PC-3 (cell line): Measurements from ENCODE around the gene CCDC82. TPM values are rescaled to one million over a fixed set of nuclear protein-coding genes. Genes with fewer than 3 reads are reported as not detected.
A peak's percentile ranks its signal among the peaks of the same experiment; 100 is the strongest.

Source experiments
- ATAC-seq: fragments of 200-7000 bp; cut with Tn5 transposase; 2 replicates; pipeline ENCODE4 v1.9.1; 2020; ENCODE audit warnings: mild to moderate bottlenecking, moderate library complexity
- BruUV-seq: library from RNA; stranded (reverse); fragments of 400-500 nt; replicated peaks from 2 replicates; lab custom pipeline; 2021; lab: Mats Ljungman, UMichigan
- CTCF ChIA-PET: fragments of 300-600 bp; sonication (Branson Sonifier 250); formaldehyde crosslinking; loops from one replicate; lab custom pipeline; 2022; ENCODE audit warnings: antibody characterized with exemption; lab: Charles Lee
- POLR2A ChIA-PET: fragments of 300-600 bp; sonication (Branson Sonifier 250); formaldehyde crosslinking; loops from one replicate; lab custom pipeline; 2022; ENCODE audit warnings: antibody characterized with exemption; ENCODE audit not compliant: unreplicated experiment; lab: Charles Lee
- DNase-seq: peaks from one replicate; pipeline ENCODE4 v3.0.0-alpha.2; 2015
- H2AFZ ChIP-seq: fragments of 300-600 bp; sonication (generic); 2 replicates; pipeline ENCODE4 v1.6.0; 2016; ENCODE audit warnings: antibody characterized with exemption, low read length
- H3F3A ChIP-seq: fragments of 300-600 bp; sonication (generic); one replicate; pipeline ENCODE4 v1.6.0; 2017; ENCODE audit warnings: antibody characterized with exemption, low read length, control low read depth, mild to moderate bottlenecking; ENCODE audit not compliant: unreplicated experiment
- H3K27ac ChIP-seq: fragments of 300-600 bp; sonication (generic); 2 replicates; pipeline ENCODE4 v1.5.1; 2016; ENCODE audit warnings: mild to moderate bottlenecking, low read length
- H3K27me3 ChIP-seq: fragments of 300-600 bp; sonication (generic); 2 replicates; pipeline ENCODE4 v1.6.1; 2016; ENCODE audit warnings: low read length, mixed read lengths
- H3K36me3 ChIP-seq: fragments of 300-600 bp; sonication (generic); 2 replicates; pipeline ENCODE4 v1.6.1; 2016; ENCODE audit warnings: low read depth, mixed run types, low read length, mixed read lengths
- H3K4me1 ChIP-seq: fragments of 300-600 bp; sonication (generic); 2 replicates; pipeline ENCODE4 v1.5.1; 2016; ENCODE audit warnings: low read length; ENCODE audit not compliant: insufficient read depth
- H3K4me2 ChIP-seq: fragments of 300-600 bp; sonication (generic); 2 replicates; pipeline ENCODE4 v1.6.0; 2016; ENCODE audit warnings: low read length
- H3K4me3 ChIP-seq: fragments of 300-600 bp; sonication (generic); 2 replicates; pipeline ENCODE4 v1.5.1; 2016; ENCODE audit warnings: mild to moderate bottlenecking, low read length, mixed read lengths
- H3K79me2 ChIP-seq: fragments of 300-600 bp; sonication (generic); 2 replicates; pipeline ENCODE4 v1.6.1; 2017; ENCODE audit warnings: low read length, mixed read lengths
- H3K9ac ChIP-seq: fragments of 300-600 bp; sonication (generic); 2 replicates; pipeline ENCODE4 v1.6.0; 2016; ENCODE audit warnings: mild to moderate bottlenecking, low read length
- H3K9me2 ChIP-seq: fragments of 300-600 bp; sonication (generic); replicated peaks from 2 replicates; pipeline ENCODE4 v1.6.1; 2016; ENCODE audit warnings: mixed run types, low read length, mixed read lengths
- H3K9me3 ChIP-seq: fragments of 300-600 bp; sonication (generic); 2 replicates; pipeline ENCODE4 v1.6.1; 2016; ENCODE audit warnings: low read length, mixed read lengths
- H4K20me1 ChIP-seq: fragments of 300-600 bp; sonication (generic); 2 replicates; pipeline ENCODE4 v1.6.1; 2016; ENCODE audit warnings: low read length, mixed read lengths
- EZH2 ChIP-seq: fragments of 300-600 bp; sonication (generic); IDR thresholded peaks from one replicate; pipeline ENCODE4 v1.6.1; 2017; ENCODE audit warnings: antibody characterized with exemption, mild to moderate bottlenecking, low read length; ENCODE audit not compliant: unreplicated experiment
- EZH2phosphoT487 ChIP-seq: fragments of 300-600 bp; sonication (generic); IDR thresholded peaks from 2 replicates; pipeline ENCODE4 v1.6.1; 2018; ENCODE audit warnings: mild to moderate bottlenecking, antibody characterized with exemption, low read length, borderline replicate concordance
- intact Hi-C: fragments of 100-400 bp; cut with micrococcal nuclease; formaldehyde crosslinking; loops from 2 replicates; pipeline ENCODE4 v1.9.0; 2023
- total RNA-seq: library from RNA; depleted of rRNA; stranded (reverse); fragments of >200 nt; gene quantifications from 2 replicates; pipeline ENCODE4 v1.2.3, GENCODE V29; 2014
- TF ChIP-seq, protein P1 (sequence below): fragments of 300-600 bp; sonication (generic); conservative IDR thresholded peaks from 2 replicates; pipeline ENCODE4 v1.5.1; 2017; ENCODE audit warnings: antibody characterized with exemption, low read depth, mild to moderate bottlenecking, low read length

The CCDC82 gene
- total RNA-seq, 1 experiment from 2014 or later: 13.5 TPM

- no TSS peak for BruUV-seq
- H3K27me3 ChIP-seq: no peaks in the 10 kb centered on the region
- no peak for TF ChIP-seq EZH2
- TF ChIP-seq, protein P1, sequence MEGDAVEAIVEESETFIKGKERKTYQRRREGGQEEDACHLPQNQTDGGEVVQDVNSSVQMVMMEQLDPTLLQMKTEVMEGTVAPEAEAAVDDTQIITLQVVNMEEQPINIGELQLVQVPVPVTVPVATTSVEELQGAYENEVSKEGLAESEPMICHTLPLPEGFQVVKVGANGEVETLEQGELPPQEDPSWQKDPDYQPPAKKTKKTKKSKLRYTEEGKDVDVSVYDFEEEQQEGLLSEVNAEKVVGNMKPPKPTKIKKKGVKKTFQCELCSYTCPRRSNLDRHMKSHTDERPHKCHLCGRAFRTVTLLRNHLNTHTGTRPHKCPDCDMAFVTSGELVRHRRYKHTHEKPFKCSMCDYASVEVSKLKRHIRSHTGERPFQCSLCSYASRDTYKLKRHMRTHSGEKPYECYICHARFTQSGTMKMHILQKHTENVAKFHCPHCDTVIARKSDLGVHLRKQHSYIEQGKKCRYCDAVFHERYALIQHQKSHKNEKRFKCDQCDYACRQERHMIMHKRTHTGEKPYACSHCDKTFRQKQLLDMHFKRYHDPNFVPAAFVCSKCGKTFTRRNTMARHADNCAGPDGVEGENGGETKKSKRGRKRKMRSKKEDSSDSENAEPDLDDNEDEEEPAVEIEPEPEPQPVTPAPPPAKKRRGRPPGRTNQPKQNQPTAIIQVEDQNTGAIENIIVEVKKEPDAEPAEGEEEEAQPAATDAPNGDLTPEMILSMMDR: no peak
- TF ChIP-seq EZH2phosphoT487: no peak
- ChIA-PET CTCF (interaction anchor here (2.0 kb wide), 1 partner anchor 30 kb away, joined by 9 read pairs; the partner anchor contains the start of gene MAML2), POLR2A (interaction anchor here (0.6 kb wide), 1 partner anchor 200 kb away, joined by 13 read pairs; no protein-coding TSS in a partner anchor)
- no peaks in the 10 kb centered on the region for H3K36me3 ChIP-seq
- peak overlapping the region; percentile 82 for H3K27ac ChIP-seq
- ATAC-seq (no peak), DNase-seq (no peak)
- H3K4me2 ChIP-seq: peak overlapping the region; percentile 67; the same call in 1 of the 2 replicates
- intact Hi-C loops: loop anchor here (5.0 kb wide), 1 partner anchor 51 kb away; no protein-coding TSS in a partner anchor
- H3K9ac ChIP-seq: no peak overlapping the region
- H3K4me3 ChIP-seq: no peak overlapping the region
- no peaks in the 10 kb centered on the region for H3K9me2 ChIP-seq
- no peaks in the 10 kb centered on the region for H3K9me3 ChIP-seq
- no peak overlapping the region for H2AFZ ChIP-seq
- peaks cover 79% of the 10 kb centered on the region for H3K4me1 ChIP-seq
- H3K79me2 ChIP-seq: peaks cover 67% of the 10 kb centered on the region
- H3F3A ChIP-seq: peaks cover 8% of the 10 kb centered on the region
- no peaks in the 10 kb centered on the region for H4K20me1 ChIP-seq
These were observed 76.5 kb downstream of the CCDC82 start for GRCh38 chr11:96313163-96313562.

DNA sequence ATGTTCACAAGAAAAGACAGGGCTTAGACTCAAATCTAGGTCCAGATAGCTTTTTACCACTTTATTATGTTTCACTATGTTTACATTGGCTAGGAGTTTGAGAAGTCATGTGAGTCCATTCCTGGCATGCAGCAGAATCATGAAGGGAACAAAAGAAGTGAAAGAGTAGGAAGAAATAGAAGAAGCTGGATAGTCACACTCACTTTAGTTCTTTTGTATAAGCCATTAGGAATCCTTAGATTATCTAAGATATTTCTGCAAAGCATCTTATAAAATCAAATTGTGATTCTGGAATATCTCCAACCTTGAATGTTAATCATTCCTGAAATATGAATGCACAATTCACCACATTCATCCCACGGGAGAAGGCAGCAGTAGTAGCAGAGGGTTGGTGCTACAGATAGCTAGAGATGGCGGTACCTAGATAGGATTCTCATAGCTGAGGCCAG is 78.6 kb downstream of the CCDC82 start:
- no peak overlapping the region for H3K4me3 ChIP-seq
- H3K27ac ChIP-seq: peak overlapping the region; percentile 58
- ATAC-seq: no peak
- intact Hi-C loops: loop anchor here (2.0 to 5.0 kb wide), 2 partner anchors 49 to 68 kb away; no protein-coding TSS in a partner anchor
- H3K9ac ChIP-seq: 0 out of 2 replicates have a peak overlapping the region, but pooled peaks have one; percentile 0
- ChIA-PET CTCF (interaction anchor here (1.4 kb wide), 1 partner anchor 32 kb away, joined by 7 read pairs; the partner anchor contains the start of gene MAML2), POLR2A (interaction anchor here (0.5 to 0.6 kb wide), 3 partner anchors 32 to 1080 kb away, joined by 3 to 9 read pairs (median 3); partner anchors contain the start of genes MAML2 and SESN3)
- no peaks in the 10 kb centered on the region for H3K36me3 ChIP-seq
- H3K9me3 ChIP-seq: no peaks in the 10 kb centered on the region
- H3K27me3 ChIP-seq: no peaks in the 10 kb centered on the region
- no peak for TF ChIP-seq EZH2phosphoT487
- TF ChIP-seq, protein P1: no peak
- TF ChIP-seq EZH2: no peak
- peaks cover 58% of the 10 kb centered on the region for H3K79me2 ChIP-seq
- peak; percentile 78 for DNase-seq
- no peaks in the 10 kb centered on the region for H4K20me1 ChIP-seq
- peaks cover 14% of the 10 kb centered on the region for H3F3A ChIP-seq
- peaks cover 96% of the 10 kb centered on the region for H3K4me1 ChIP-seq
- H2AFZ ChIP-seq: no peak overlapping the region
- peak overlapping the region; percentile 54 for H3K4me2 ChIP-seq
- H3K9me2 ChIP-seq: no peaks in the 10 kb centered on the region
- no TSS peak for BruUV-seq

DNA sequence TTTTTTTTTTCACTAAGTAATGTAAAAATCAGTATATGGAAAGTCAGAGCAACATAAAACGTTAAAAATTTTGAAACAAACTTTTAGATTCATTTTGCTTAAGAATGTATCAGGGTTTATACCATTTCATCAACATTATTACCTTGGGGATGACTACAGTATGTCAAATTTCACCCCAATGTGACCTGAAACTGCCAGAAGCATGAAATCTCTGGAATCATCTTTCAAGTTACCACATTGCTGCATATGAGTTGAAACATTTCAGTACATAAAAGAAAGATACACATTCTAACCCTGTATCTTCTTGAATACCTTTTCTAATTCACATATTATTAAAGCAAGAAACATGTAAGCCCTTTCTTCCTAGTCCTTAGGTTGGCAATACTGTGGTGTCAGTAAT is 79.5 kb downstream of the CCDC82 start:
- Histone ChIP-seq H3K27ac (no peak overlapping the region; the same call in 1 of the 2 replicates), H3K79me2 (peaks cover 58% of the 10 kb centered on the region), H3K4me3 (no peak overlapping the region), H3K9me2 (no peaks in the 10 kb centered on the region), H2AFZ (no peak overlapping the region), H3K9ac (no peak overlapping the region), H3F3A (peaks cover 14% of the 10 kb centered on the region), H3K4me2 (0 out of 2 replicates have a peak overlapping the region, but pooled peaks have one; percentile 86), H3K9me3 (no peaks in the 10 kb centered on the region), H3K27me3 (no peaks in the 10 kb centered on the region), H3K36me3 (no peaks in the 10 kb centered on the region), H3K4me1 (peaks cover 95% of the 10 kb centered on the region), H4K20me1 (no peaks in the 10 kb centered on the region)
- CTCF ChIA-PET: no interaction called here
- POLR2A ChIA-PET: no interaction called here
- ATAC-seq: no peak
- DNase-seq: no peak
- no TSS peak for BruUV-seq
- no peak for TF ChIP-seq EZH2phosphoT487
- TF ChIP-seq, protein P1: no peak
- no peak for TF ChIP-seq EZH2
- intact Hi-C loops: loop anchor here (2.0 to 5.0 kb wide), 2 partner anchors 48 to 67 kb away; no protein-coding TSS in a partner anchor
